H1 (cell line): Measurements from ENCODE around the gene ENPP3. TPM values are rescaled to one million over a fixed set of nuclear protein-coding genes. Genes with fewer than 3 reads are reported as not detected.

Experiments used
- CTCF ChIA-PET: fragments of 300-600 bp; sonication (Branson Sonifier 250); formaldehyde crosslinking; loops from one replicate; lab custom pipeline; 2021; ENCODE audit not compliant: partially characterized antibody; lab: Charles Lee
- POLR2A ChIA-PET: fragments of 300-600 bp; sonication (Branson Sonifier 250); formaldehyde crosslinking; loops from one replicate; lab custom pipeline; 2021; ENCODE audit warnings: inconsistent platforms; ENCODE audit not compliant: partially characterized antibody; lab: Charles Lee
- DNase-seq, 2 experiments: peaks; one replicate each; pipeline versions ENCODE4 v3.0.0 to v3.0.0-alpha.2; 2010 to 2022; ENCODE audit warnings: low spot score in 2 of 2, low read depth in 1 of 2, mixed read lengths in 1 of 2
- FAIRE-seq: peaks from 2 replicates; lab custom pipeline; 2011; peaks lifted over from hg19 to GRCh38; lab: Jason Lieb, UNC
- H2AFZ ChIP-seq: 2 replicates; pipeline ENCODE4 v1.8.1; 2012; ENCODE audit warnings: low read length, inconsistent platforms
- H2AK5ac ChIP-seq: 2 replicates; pipeline ENCODE4 v1.6.1; 2013; ENCODE audit warnings: low read depth, low read length
- H2BK120ac ChIP-seq: replicated peaks from 2 replicates; pipeline ENCODE3; 2013; ENCODE audit warnings: low read depth, low read length, inconsistent platforms
- H2BK12ac ChIP-seq: 2 replicates; pipeline ENCODE4 v1.6.1; 2013; ENCODE audit warnings: low read depth, low read length
- H2BK15ac ChIP-seq: 2 replicates; pipeline ENCODE4 v1.6.1; 2013; ENCODE audit warnings: low read length
- H2BK20ac ChIP-seq: 2 replicates; pipeline ENCODE4 v1.6.1; 2013; ENCODE audit warnings: low read length
- H2BK5ac ChIP-seq: 2 replicates; pipeline ENCODE4 v1.6.1; 2013; ENCODE audit warnings: low read depth, low read length
- H3K14ac ChIP-seq: 2 replicates; pipeline ENCODE4 v1.6.1; 2013; ENCODE audit warnings: inconsistent platforms; ENCODE audit not compliant: insufficient read length
- H3K18ac ChIP-seq: 2 replicates; pipeline ENCODE4 v1.6.1; 2013; ENCODE audit warnings: low read length; ENCODE audit errors: extremely low read depth
- H3K23ac ChIP-seq: 2 replicates; pipeline ENCODE4 v1.6.1; 2013; ENCODE audit warnings: inconsistent platforms; ENCODE audit not compliant: insufficient read length
- H3K23me2 ChIP-seq: 2 replicates; pipeline ENCODE4 v1.6.1; 2013; ENCODE audit warnings: low read depth, low read length
- H3K27ac ChIP-seq: 2 replicates; pipeline ENCODE4 v1.6.1; 2011; ENCODE audit warnings: low read depth, low read length, inconsistent platforms
- H3K27me3 ChIP-seq, 4 experiments: replicated peaks in 1 of 4; 1 replicate in 1 of 4; 2 replicates in 3 of 4; pipeline versions ENCODE4 v1.6.1 to v1.8.1; 2011 to 2013; ENCODE audit warnings: low read length in 3 of 4, mild to moderate bottlenecking in 3 of 4, inconsistent platforms in 2 of 4, mixed read lengths in 2 of 4, moderate library complexity in 1 of 4; ENCODE audit not compliant: control insufficient read depth in 3 of 4, insufficient read depth in 3 of 4; ENCODE audit errors: extremely low read depth in 1 of 4
- H3K36me3 ChIP-seq, 4 experiments: 2 replicates each; pipeline versions ENCODE4 v1.6.1 to v1.8.1; 2011 to 2013; ENCODE audit warnings: mild to moderate bottlenecking in 4 of 4, low read length in 3 of 4, moderate library complexity in 2 of 4, control low read depth in 1 of 4, inconsistent platforms in 1 of 4; ENCODE audit not compliant: insufficient read depth in 4 of 4, control insufficient read depth in 2 of 4
- H3K4ac ChIP-seq: replicated peaks from 2 replicates; pipeline ENCODE3; 2013; ENCODE audit warnings: low read length, low read depth, mixed read lengths, inconsistent platforms; ENCODE audit not compliant: insufficient read length
- H3K4me1 ChIP-seq, 4 experiments: replicated peaks in 1 of 4; 1 replicate in 1 of 4; 2 replicates in 3 of 4; pipeline versions ENCODE4 v1.6.1 to v1.8.1; 2011 to 2013; ENCODE audit warnings: low read length in 3 of 4, inconsistent platforms in 2 of 4, mixed read lengths in 1 of 4; ENCODE audit not compliant: insufficient read depth in 4 of 4, control insufficient read depth in 3 of 4
- H3K4me2 ChIP-seq, 2 experiments: 2 replicates each; pipeline versions ENCODE4 v1.6.1 to v1.8.1; 2011 to 2013; ENCODE audit warnings: low read depth in 2 of 2, low read length in 2 of 2, control low read depth in 1 of 2, inconsistent platforms in 1 of 2, mild to moderate bottlenecking in 1 of 2; ENCODE audit not compliant: insufficient read depth in 1 of 2
- H3K4me3 ChIP-seq, 4 experiments: fragments of 200-600, 300-600 bp in 1 of 4; sonication (generic), shearing (Covaris generic), sonication (Bioruptor Twin) in 1 of 4; 2 replicates each; pipeline versions ENCODE4 v1.5.1 to v1.8.1; 2011 to 2016; ENCODE audit warnings: low read length in 4 of 4, low read depth in 3 of 4, control low read depth in 2 of 4, inconsistent platforms in 2 of 4, mild to moderate bottlenecking in 2 of 4, mixed read lengths in 1 of 4, moderate library complexity in 1 of 4; ENCODE audit not compliant: insufficient read depth in 2 of 4; ENCODE audit errors: extremely low read depth in 1 of 4
- H3K56ac ChIP-seq: replicated peaks from 2 replicates; pipeline ENCODE3; 2013; ENCODE audit warnings: low read depth, mild to moderate bottlenecking, mixed read lengths, low read length, inconsistent platforms; ENCODE audit not compliant: insufficient read length
- H3K79me1 ChIP-seq: 2 replicates; pipeline ENCODE4 v1.6.1; 2013; ENCODE audit warnings: low read depth, low read length, control low read depth
- H3K79me2 ChIP-seq, 2 experiments: 2 replicates each; pipeline versions ENCODE4 v1.6.1 to v1.8.1; 2012 to 2013; ENCODE audit warnings: low read length in 2 of 2, mild to moderate bottlenecking in 2 of 2, inconsistent platforms in 1 of 2; ENCODE audit not compliant: insufficient read depth in 2 of 2, control insufficient read depth in 1 of 2
- H3K9ac ChIP-seq, 4 experiments: replicated peaks in 1 of 4; 1 replicate in 1 of 4; 2 replicates in 3 of 4; pipeline versions ENCODE4 v1.6.1 to v1.8.1; 2011 to 2013; ENCODE audit warnings: low read depth in 3 of 4, low read length in 3 of 4, control low read depth in 2 of 4, mild to moderate bottlenecking in 2 of 4, moderate library complexity in 2 of 4, inconsistent platforms in 1 of 4; ENCODE audit errors: extremely low read depth in 1 of 4
- H3K9me3 ChIP-seq, 2 experiments: 2 replicates each; pipeline versions ENCODE4 v1.6.1 to v1.8.1; 2012 to 2013; ENCODE audit warnings: mild to moderate bottlenecking in 2 of 2, moderate library complexity in 2 of 2, control low read depth in 1 of 2, inconsistent platforms in 1 of 2, low read depth in 1 of 2, low read length in 1 of 2, mixed read lengths in 1 of 2; ENCODE audit not compliant: insufficient read depth in 2 of 2
- H4K20me1 ChIP-seq, 2 experiments: replicated peaks in 1 of 2; 2 replicates each; pipeline versions ENCODE3 to v1.8.1; 2011 to 2013; ENCODE audit warnings: inconsistent platforms in 2 of 2, low read length in 2 of 2, mild to moderate bottlenecking in 1 of 2; ENCODE audit not compliant: insufficient read depth in 2 of 2, control insufficient read depth in 1 of 2
- H4K5ac ChIP-seq: 2 replicates; pipeline ENCODE4 v1.6.1; 2013; ENCODE audit warnings: low read length, low read depth, mixed read lengths, inconsistent platforms; ENCODE audit not compliant: insufficient read length
- H4K8ac ChIP-seq: 2 replicates; pipeline ENCODE4 v1.8.0; 2013; ENCODE audit warnings: mild to moderate bottlenecking, moderate library complexity, low read length, inconsistent platforms; ENCODE audit not compliant: insufficient read depth; ENCODE audit errors: extremely low read depth
- H4K91ac ChIP-seq: replicated peaks from 2 replicates; pipeline ENCODE3; 2013; ENCODE audit warnings: low read length, mixed read lengths, inconsistent platforms; ENCODE audit not compliant: insufficient read length
- CBX8 ChIP-seq: fragments of 300-800, 300-1000 bp; sonication (generic); IDR thresholded peaks from 2 replicates; pipeline ENCODE4 v1.7.1; 2016; ENCODE audit warnings: low read depth, low read length, borderline replicate concordance
- CHD2 ChIP-seq: IDR thresholded peaks from 2 replicates; pipeline ENCODE4 v1.6.1; 2012; ENCODE audit warnings: low read length, improper control_type of control experiment
- HDAC2 ChIP-seq, 2 experiments: fragments of 300-600 bp in 1 of 2; sonication (generic) in 1 of 2; IDR thresholded peaks; 2 replicates each; pipeline ENCODE4 v1.6.1; 2011 to 2012; ENCODE audit warnings: low read depth in 2 of 2, low read length in 2 of 2, mild to moderate bottlenecking in 2 of 2, moderate library complexity in 2 of 2, borderline replicate concordance in 1 of 2, inconsistent platforms in 1 of 2
- HDAC6 ChIP-seq: IDR thresholded peaks from one replicate; pipeline ENCODE4 v1.7.1; 2012; ENCODE audit warnings: low read depth, mild to moderate bottlenecking, inconsistent platforms, low read length, moderate library complexity
- JUN ChIP-seq: IDR thresholded peaks from 2 replicates; pipeline ENCODE4 v1.6.1; 2011; ENCODE audit warnings: low read depth, mild to moderate bottlenecking, improper control_type of control experiment, low read length
- KDM1A ChIP-seq: fragments of 200-600, 300-600 bp; sonication (generic); IDR thresholded peaks from 2 replicates; pipeline ENCODE4 v1.7.1; 2016; ENCODE audit warnings: mild to moderate bottlenecking, low read length, borderline replicate concordance
- NANOG ChIP-seq: IDR thresholded peaks from 2 replicates; pipeline ENCODE4 v1.6.1; 2011; ENCODE audit warnings: low read length, low read depth, mild to moderate bottlenecking, inconsistent platforms; ENCODE audit not compliant: insufficient read depth, poor library complexity, severe bottlenecking
- NRF1 ChIP-seq: IDR thresholded peaks from 2 replicates; pipeline ENCODE4 v1.6.1; 2011; ENCODE audit warnings: mild to moderate bottlenecking, low read depth, low read length, improper control_type of control experiment
- PHF8 ChIP-seq: fragments of 200-600 bp; sonication (generic); conservative IDR thresholded peaks from 2 replicates; pipeline ENCODE4 v1.7.1; 2012; ENCODE audit warnings: low read depth, mild to moderate bottlenecking, inconsistent platforms, low read length, moderate library complexity
- POU5F1 ChIP-seq: IDR thresholded peaks from 2 replicates; pipeline ENCODE4 v1.6.1; 2011; ENCODE audit warnings: low read depth, mild to moderate bottlenecking, low read length, moderate library complexity
- SIX5 ChIP-seq: IDR thresholded peaks from 2 replicates; pipeline ENCODE4 v1.6.1; 2011; ENCODE audit warnings: mild to moderate bottlenecking, low read depth, low read length
- SUZ12 ChIP-seq: fragments of 200-600 bp; sonication (generic); IDR thresholded peaks from 2 replicates; pipeline ENCODE4 v1.6.1; 2012; ENCODE audit warnings: mild to moderate bottlenecking, inconsistent platforms, low read length, moderate library complexity, mixed read lengths
- TCF12 ChIP-seq: IDR thresholded peaks from 2 replicates; pipeline ENCODE4 v1.6.1; 2011; ENCODE audit warnings: low read depth, mild to moderate bottlenecking, low read length
- TEAD4 ChIP-seq: IDR thresholded peaks from 2 replicates; pipeline ENCODE4 v1.6.1; 2012; ENCODE audit warnings: low read depth, low read length, inconsistent platforms, mixed read lengths
- WGBS, 2 experiments: shearing (Covaris generic) in 1 of 2; methylation state at CpG; one replicate each; pipeline versions ENCODE4 v1.1.6 to v1.1.7; 2013 to 2015; ENCODE audit warnings: low lambda C conversion rate in 2 of 2, mixed read lengths in 2 of 2, inconsistent platforms in 1 of 2, low coverage in 1 of 2, missing lambda C conversion rate in 1 of 2; ENCODE audit not compliant: insufficient replicate concordance in 2 of 2, insufficient coverage in 1 of 2, insufficient read length in 1 of 2; ENCODE audit errors: extremely low coverage in 1 of 2, missing lambda C conversion rate in 1 of 2; 5-methylcytosine and 5-hydroxymethylcytosine counted together
- polyA plus RNA-seq, 7 experiments: library from polyadenylated mRNA; depleted of rRNA in 3 of 7; stranded (reverse) in 5 of 7; unstranded in 2 of 7; fragments of >200 nt in 5 of 7; fragments of 200-250 nt in 2 of 7; gene quantifications; 1 replicate in 5 of 7; 2 replicates in 1 of 7; 4 replicates in 1 of 7; pipeline versions ENCODE4 v1.2.1 to v1.2.3, GENCODE V29; 2011 to 2013; ENCODE audit warnings: missing spikeins in 2 of 7, mixed read lengths in 2 of 7
- total RNA-seq: library from RNA; stranded (reverse); fragmentation: NEBNext Ultra II Directional; extraction: Animal tissue kit (Norgen Biotek cat#: 25700); gene quantifications from 2 replicates; pipeline ENCODE4 v1.2.1, GENCODE V29; 2021

Gene ENPP3
- total and polyA plus RNA-seq, 2 of the 8 experiments (the other 6 are each of a cell fraction or from before 2014, with no cell fraction given) = 0.11 TPM; not detected in 1

GRCh38 chr6:131756039-131756438 is 118.9 kb downstream of the ENPP3 start:
- Histone ChIP-seq H3K23ac (no peak overlapping the region), H3K36me3 (no peaks in the 10 kb centered on the region; a peak in 1 of 8 replicates), H3K79me1 (no peaks in the 10 kb centered on the region), H3K79me2 (no peaks in the 10 kb centered on the region), H3K4me2 (no peak overlapping the region), H3K4ac (no peak overlapping the region), H3K18ac (no peak overlapping the region), H3K9ac (no peak overlapping the region), H2BK15ac (no peak overlapping the region), H4K91ac (no peak overlapping the region), H2AFZ (no peak overlapping the region), H3K9me3 (no peaks in the 10 kb centered on the region), H3K14ac (no peak overlapping the region), H3K4me1 (no peaks in the 10 kb centered on the region), H3K4me3 (no peak overlapping the region), H2BK5ac (no peak overlapping the region), H2BK12ac (no peak overlapping the region), H3K27ac (no peak overlapping the region), H4K5ac (no peak overlapping the region), H2BK20ac (no peak overlapping the region), H3K27me3 (no peaks in the 10 kb centered on the region), H4K8ac (no peak overlapping the region), H2BK120ac (no peak overlapping the region), H3K56ac (no peak overlapping the region), H2AK5ac (no peak overlapping the region), H3K23me2 (no peaks in the 10 kb centered on the region), H4K20me1 (no peaks in the 10 kb centered on the region)
- DNase-seq (no peak), FAIRE-seq (no peak)
- ChIA-PET POLR2A (no interaction called here), CTCF (interaction anchor here (0.6 to 1.3 kb wide), 2 partner anchors 59 to 61 kb away, joined by 3 read pairs; no protein-coding TSS in a partner anchor)
- TF ChIP-seq SUZ12 = no peak
- no peak for TF ChIP-seq HDAC2 (IDR thresholded peaks at IDR 0.05; ENCODE audit: borderline replicate concordance in 1 of 2, low read depth in 2 of 2, low read length in 2 of 2)
- no peak for TF ChIP-seq TEAD4
- no peak for TF ChIP-seq TCF12
- no peak for TF ChIP-seq SIX5
- no peak for TF ChIP-seq KDM1A
- no peak for TF ChIP-seq CHD2
- no peak for TF ChIP-seq CBX8
- no peak for TF ChIP-seq NRF1
- TF ChIP-seq JUN = no peak
- TF ChIP-seq HDAC6 = no peak
- TF ChIP-seq POU5F1 = no peak
- no peak for TF ChIP-seq PHF8
- no peak for TF ChIP-seq NANOG
- 91% methylated on average over 2 of the region's 2 CpGs; no CpG with 5 or more reads in 1 of the 2 experiments for WGBS, 2 experiments
